Astrocyte (in vitro differentiated cells and primary cell): ENCODE measurements around the gene C1QC. TPM values are rescaled to one million over a fixed set of nuclear protein-coding genes. Genes with fewer than 3 reads are reported as not detected.

Source experiments
- DNase-seq: peaks from one replicate; pipeline ENCODE4 v3.0.0-alpha.2; 2010; ENCODE audit warnings: low read depth
- FAIRE-seq: peaks from 2 replicates; lab custom pipeline; 2011; peaks lifted over from hg19 to GRCh38; lab: Jason Lieb, UNC
- H2AFZ ChIP-seq: 2 replicates; pipeline ENCODE4 v1.6.0; 2012; ENCODE audit warnings: low read depth, low read length, inconsistent platforms
- H3K27ac ChIP-seq: 2 replicates; pipeline ENCODE4 v1.5.1; 2011; ENCODE audit warnings: low read depth, low read length, inconsistent platforms
- H3K27me3 ChIP-seq: 2 replicates; pipeline ENCODE4 v1.6.0; 2011; ENCODE audit warnings: low read length, inconsistent platforms; ENCODE audit not compliant: insufficient read depth
- H3K36me3 ChIP-seq: 2 replicates; pipeline ENCODE4 v1.5.1; 2011; ENCODE audit warnings: low read length, inconsistent platforms; ENCODE audit not compliant: insufficient read depth
- H3K4me1 ChIP-seq: 2 replicates; pipeline ENCODE4 v1.5.1; 2011; ENCODE audit warnings: low read length, inconsistent platforms; ENCODE audit not compliant: insufficient read depth
- H3K4me2 ChIP-seq: 2 replicates; pipeline ENCODE4 v1.6.0; 2012; ENCODE audit warnings: low read length, inconsistent platforms
- H3K4me3 ChIP-seq: 2 replicates; pipeline ENCODE4 v1.5.1; 2011; ENCODE audit warnings: low read depth, mild to moderate bottlenecking, low read length, inconsistent platforms; ENCODE audit not compliant: insufficient read depth
- H3K79me2 ChIP-seq: 2 replicates; pipeline ENCODE4 v1.6.0; 2012; ENCODE audit warnings: mild to moderate bottlenecking, low read length, inconsistent platforms; ENCODE audit not compliant: insufficient read depth
- H3K9ac ChIP-seq: 2 replicates; pipeline ENCODE4 v1.6.0; 2012; ENCODE audit warnings: mild to moderate bottlenecking, low read length, inconsistent platforms
- H3K9me3 ChIP-seq: 2 replicates; pipeline ENCODE4 v1.5.1; 2012; ENCODE audit warnings: low read depth, mild to moderate bottlenecking, low read length, inconsistent platforms; ENCODE audit not compliant: insufficient read depth
- H4K20me1 ChIP-seq: 2 replicates; pipeline ENCODE4 v1.6.0; 2012; ENCODE audit warnings: low read length, inconsistent platforms; ENCODE audit not compliant: insufficient read depth
- H3K27ac Mint-ChIP-seq: one replicate; pipeline ENCODE4 v1.8.0; 2021; ENCODE audit warnings: mild to moderate bottlenecking, mixed read lengths; ENCODE audit not compliant: unreplicated experiment
- H3K27me3 Mint-ChIP-seq: one replicate; pipeline ENCODE4 v1.8.0; 2021; ENCODE audit warnings: low read depth, mixed read lengths; ENCODE audit not compliant: unreplicated experiment
- H3K36me3 Mint-ChIP-seq: one replicate; pipeline ENCODE4 v1.8.0; 2021; ENCODE audit warnings: low read depth, mixed read lengths; ENCODE audit not compliant: unreplicated experiment
- H3K4me1 Mint-ChIP-seq: one replicate; pipeline ENCODE4 v1.8.0; 2021; ENCODE audit warnings: low read depth, mixed read lengths; ENCODE audit not compliant: unreplicated experiment
- H3K4me3 Mint-ChIP-seq: one replicate; pipeline ENCODE4 v1.8.0; 2021; ENCODE audit warnings: mild to moderate bottlenecking, moderate library complexity, mixed read lengths; ENCODE audit not compliant: unreplicated experiment
- H3K9me3 Mint-ChIP-seq: one replicate; pipeline ENCODE4 v1.8.0; 2021; ENCODE audit warnings: mild to moderate bottlenecking, mixed read lengths; ENCODE audit not compliant: unreplicated experiment
- EZH2 ChIP-seq: IDR thresholded peaks from 2 replicates; pipeline ENCODE4 v1.6.1; 2012; ENCODE audit warnings: mild to moderate bottlenecking, low read length, inconsistent platforms; ENCODE audit not compliant: insufficient read depth
- total RNA-seq: library from RNA; stranded (reverse); gene quantifications from 2 replicates; pipeline ENCODE4 v1.2.1, GENCODE V29; 2021
- TF ChIP-seq, protein P1 (sequence below): IDR thresholded peaks from 2 replicates; pipeline ENCODE4 v1.5.1; 2011; ENCODE audit warnings: low read depth, mild to moderate bottlenecking, inconsistent platforms, low read length, moderate library complexity; ENCODE audit not compliant: insufficient read depth

The C1QC gene
- total RNA-seq, 1 donor from 2014 or later, result not detected

DNA sequence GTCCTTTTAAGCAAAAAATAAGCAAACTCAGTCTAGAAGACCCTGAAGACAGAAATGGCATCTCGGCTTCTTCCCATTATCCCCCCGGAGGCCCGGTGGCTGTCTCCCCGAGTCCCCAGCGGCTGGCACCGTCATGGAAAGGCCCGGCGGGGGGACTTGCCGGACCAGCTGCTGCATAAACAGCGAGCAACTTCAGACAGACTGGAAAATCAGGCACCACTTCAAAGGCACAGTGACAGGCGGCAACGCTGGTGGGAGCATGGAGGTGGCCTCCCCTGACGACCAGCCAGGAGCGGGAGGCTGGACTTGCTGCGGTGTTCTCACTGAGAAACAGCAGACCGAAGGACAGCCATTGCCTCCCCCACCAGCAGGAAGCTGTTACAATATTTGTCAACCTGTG lies 25.4 kb upstream of the C1QC start:
- no peaks in the 10 kb centered on the region for H3K9me3 ChIP-seq
- no peak overlapping the region for H3K27ac ChIP-seq
- H3K27me3 ChIP-seq, result peaks cover 63% of the 10 kb centered on the region
- peak; percentile 36 for TF ChIP-seq EZH2
- TF ChIP-seq, protein P1, sequence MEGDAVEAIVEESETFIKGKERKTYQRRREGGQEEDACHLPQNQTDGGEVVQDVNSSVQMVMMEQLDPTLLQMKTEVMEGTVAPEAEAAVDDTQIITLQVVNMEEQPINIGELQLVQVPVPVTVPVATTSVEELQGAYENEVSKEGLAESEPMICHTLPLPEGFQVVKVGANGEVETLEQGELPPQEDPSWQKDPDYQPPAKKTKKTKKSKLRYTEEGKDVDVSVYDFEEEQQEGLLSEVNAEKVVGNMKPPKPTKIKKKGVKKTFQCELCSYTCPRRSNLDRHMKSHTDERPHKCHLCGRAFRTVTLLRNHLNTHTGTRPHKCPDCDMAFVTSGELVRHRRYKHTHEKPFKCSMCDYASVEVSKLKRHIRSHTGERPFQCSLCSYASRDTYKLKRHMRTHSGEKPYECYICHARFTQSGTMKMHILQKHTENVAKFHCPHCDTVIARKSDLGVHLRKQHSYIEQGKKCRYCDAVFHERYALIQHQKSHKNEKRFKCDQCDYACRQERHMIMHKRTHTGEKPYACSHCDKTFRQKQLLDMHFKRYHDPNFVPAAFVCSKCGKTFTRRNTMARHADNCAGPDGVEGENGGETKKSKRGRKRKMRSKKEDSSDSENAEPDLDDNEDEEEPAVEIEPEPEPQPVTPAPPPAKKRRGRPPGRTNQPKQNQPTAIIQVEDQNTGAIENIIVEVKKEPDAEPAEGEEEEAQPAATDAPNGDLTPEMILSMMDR, result no peak
- no peak overlapping the region for H3K4me3 ChIP-seq
- peaks cover 1% of the 10 kb centered on the region for H3K9me3 Mint-ChIP-seq
- no peak overlapping the region for H3K9ac ChIP-seq
- no peaks in the 10 kb centered on the region for H3K4me1 ChIP-seq
- H3K36me3 Mint-ChIP-seq, result no peaks in the 10 kb centered on the region
- H3K36me3 ChIP-seq, result no peaks in the 10 kb centered on the region
- peaks cover 75% of the 10 kb centered on the region for H3K27me3 Mint-ChIP-seq
- DNase-seq, result no peak
- H3K27ac Mint-ChIP-seq, result no peak overlapping the region
- H2AFZ ChIP-seq, result no peak overlapping the region
- H3K4me3 Mint-ChIP-seq, result no peak overlapping the region
- no peak for FAIRE-seq
- H3K4me2 ChIP-seq, result no peak overlapping the region
- H4K20me1 ChIP-seq, result no peaks in the 10 kb centered on the region
- no peaks in the 10 kb centered on the region for H3K79me2 ChIP-seq
- H3K4me1 Mint-ChIP-seq, result no peaks in the 10 kb centered on the region

DNA sequence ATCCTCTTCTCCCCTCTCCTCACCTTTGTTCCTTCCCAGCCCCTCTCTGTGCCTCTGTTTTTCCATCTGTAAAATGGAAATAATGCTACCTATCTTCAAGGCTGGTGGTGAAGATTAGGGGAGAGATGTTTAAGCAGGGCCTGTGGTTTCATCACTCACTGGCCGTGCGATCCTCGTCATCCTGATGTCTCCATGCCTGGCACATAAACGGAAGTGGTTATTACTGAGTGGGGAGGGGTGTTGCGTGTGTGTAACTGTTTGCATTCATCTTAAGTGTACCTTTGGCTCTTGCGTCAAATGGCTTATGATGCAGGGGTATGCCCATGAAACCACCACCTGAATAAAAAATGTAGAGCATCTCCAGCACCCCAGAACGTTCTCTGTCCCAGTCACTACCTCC lies 24.2 kb upstream of the C1QC start:
- H3K27ac Mint-ChIP-seq, result no peak overlapping the region
- FAIRE-seq (no peak), DNase-seq (no peak)
- no peak overlapping the region for H2AFZ ChIP-seq
- H3K79me2 ChIP-seq, result no peaks in the 10 kb centered on the region
- H3K36me3 ChIP-seq, result no peaks in the 10 kb centered on the region
- no peak overlapping the region for H3K27ac ChIP-seq
- H3K4me3 Mint-ChIP-seq, result no peak overlapping the region
- no peak overlapping the region for H3K4me2 ChIP-seq
- H4K20me1 ChIP-seq, result no peaks in the 10 kb centered on the region
- no peaks in the 10 kb centered on the region for H3K4me1 Mint-ChIP-seq
- H3K9ac ChIP-seq, result no peak overlapping the region
- H3K27me3 ChIP-seq, result peaks cover 58% of the 10 kb centered on the region
- H3K9me3 Mint-ChIP-seq, result no peaks in the 10 kb centered on the region
- peaks cover 71% of the 10 kb centered on the region for H3K27me3 Mint-ChIP-seq
- H3K4me3 ChIP-seq, result no peak overlapping the region
- H3K36me3 Mint-ChIP-seq, result no peaks in the 10 kb centered on the region
- TF ChIP-seq, protein P1, result no peak
- no peak for TF ChIP-seq EZH2
- no peaks in the 10 kb centered on the region for H3K9me3 ChIP-seq
- H3K4me1 ChIP-seq, result no peaks in the 10 kb centered on the region

DNA sequence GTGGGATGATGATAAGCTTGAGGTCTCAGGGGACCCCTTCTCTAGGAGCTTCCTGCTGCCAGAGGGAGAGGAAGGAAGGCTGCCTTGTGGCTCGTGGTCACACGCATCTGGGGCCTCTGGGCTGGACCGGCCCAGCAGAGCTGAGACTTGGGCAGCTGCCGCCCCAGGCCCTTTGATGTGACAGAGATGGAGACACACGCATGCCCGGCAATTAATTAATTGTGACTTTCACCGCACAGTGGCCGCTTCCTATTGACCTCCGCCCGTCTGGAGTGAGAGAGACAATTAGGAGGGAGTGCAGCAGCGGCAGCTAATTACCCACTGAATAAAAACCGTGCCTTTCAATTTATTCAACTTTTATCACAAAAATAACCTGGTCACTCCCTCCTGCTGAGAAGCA lies 23.6 kb upstream of the C1QC start:
- peaks cover 71% of the 10 kb centered on the region for H3K27me3 Mint-ChIP-seq

More for the DNA sequence above, 23.6 kb upstream of the C1QC start:
- Histone ChIP-seq H3K9me3 (no peaks in the 10 kb centered on the region), H3K9ac (no peak overlapping the region), H4K20me1 (no peaks in the 10 kb centered on the region), H3K79me2 (no peaks in the 10 kb centered on the region), H3K27me3 (peaks cover 57% of the 10 kb centered on the region), H3K36me3 (no peaks in the 10 kb centered on the region), H3K4me3 (no peak overlapping the region), H3K4me2 (no peak overlapping the region), H3K27ac (no peak overlapping the region), H2AFZ (no peak overlapping the region), H3K4me1 (no peaks in the 10 kb centered on the region)
- Mint-ChIP-seq H3K4me3 (no peak overlapping the region), H3K36me3 (no peaks in the 10 kb centered on the region), H3K9me3 (no peaks in the 10 kb centered on the region), H3K4me1 (no peaks in the 10 kb centered on the region), H3K27ac (no peak overlapping the region)
- FAIRE-seq (no peak), DNase-seq (no peak)
- no peak for TF ChIP-seq EZH2
- TF ChIP-seq, protein P1, result no peak
